ENCODE data around the gene DNAJC5.

The DNAJC5 gene

DNA sequence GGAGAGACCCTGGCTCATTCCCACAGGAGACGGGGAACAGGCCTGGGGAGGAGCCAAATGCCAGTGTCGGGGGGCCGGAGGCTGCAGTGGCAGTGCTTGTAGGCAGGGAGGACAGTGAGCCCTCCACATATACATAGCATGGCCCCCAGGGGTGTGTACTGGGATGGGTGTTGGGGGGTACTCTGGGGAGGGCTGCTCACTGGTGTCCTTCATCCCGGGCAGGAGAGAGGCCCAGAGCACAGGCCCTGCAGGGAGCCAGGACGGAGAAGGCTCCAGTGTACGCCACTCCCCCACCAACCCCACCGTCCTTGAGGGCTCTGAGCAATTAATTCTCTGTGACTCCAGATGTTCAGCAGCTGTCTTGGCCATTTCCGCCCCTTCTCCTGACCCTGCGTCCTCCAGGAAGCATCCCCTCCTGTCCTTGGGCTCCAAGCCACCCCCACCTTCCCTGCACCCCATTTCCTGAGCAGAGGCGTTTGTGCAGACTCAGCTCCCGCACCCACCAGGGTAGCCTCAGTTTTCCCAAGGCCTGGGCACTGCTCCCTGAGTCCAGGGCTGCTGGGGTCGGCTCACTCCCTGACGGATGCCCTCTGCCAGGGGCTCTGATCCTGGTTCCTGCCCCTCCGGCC lies 37.0 kb upstream of the DNAJC5 start:
- TF ChIP-seq, protein P1, sequence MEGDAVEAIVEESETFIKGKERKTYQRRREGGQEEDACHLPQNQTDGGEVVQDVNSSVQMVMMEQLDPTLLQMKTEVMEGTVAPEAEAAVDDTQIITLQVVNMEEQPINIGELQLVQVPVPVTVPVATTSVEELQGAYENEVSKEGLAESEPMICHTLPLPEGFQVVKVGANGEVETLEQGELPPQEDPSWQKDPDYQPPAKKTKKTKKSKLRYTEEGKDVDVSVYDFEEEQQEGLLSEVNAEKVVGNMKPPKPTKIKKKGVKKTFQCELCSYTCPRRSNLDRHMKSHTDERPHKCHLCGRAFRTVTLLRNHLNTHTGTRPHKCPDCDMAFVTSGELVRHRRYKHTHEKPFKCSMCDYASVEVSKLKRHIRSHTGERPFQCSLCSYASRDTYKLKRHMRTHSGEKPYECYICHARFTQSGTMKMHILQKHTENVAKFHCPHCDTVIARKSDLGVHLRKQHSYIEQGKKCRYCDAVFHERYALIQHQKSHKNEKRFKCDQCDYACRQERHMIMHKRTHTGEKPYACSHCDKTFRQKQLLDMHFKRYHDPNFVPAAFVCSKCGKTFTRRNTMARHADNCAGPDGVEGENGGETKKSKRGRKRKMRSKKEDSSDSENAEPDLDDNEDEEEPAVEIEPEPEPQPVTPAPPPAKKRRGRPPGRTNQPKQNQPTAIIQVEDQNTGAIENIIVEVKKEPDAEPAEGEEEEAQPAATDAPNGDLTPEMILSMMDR (IDR thresholded peaks at IDR 0.05; ENCODE audit: control insufficient read depth, insufficient read depth, low read depth, low read length, missing control alignments), result no peak
- no peak overlapping the region for H3K4me3 ChIP-seq (ENCODE audit: control insufficient read depth, low read depth, low read length)
- DNase-seq (ENCODE audit: low read depth), result no peak

DNA sequence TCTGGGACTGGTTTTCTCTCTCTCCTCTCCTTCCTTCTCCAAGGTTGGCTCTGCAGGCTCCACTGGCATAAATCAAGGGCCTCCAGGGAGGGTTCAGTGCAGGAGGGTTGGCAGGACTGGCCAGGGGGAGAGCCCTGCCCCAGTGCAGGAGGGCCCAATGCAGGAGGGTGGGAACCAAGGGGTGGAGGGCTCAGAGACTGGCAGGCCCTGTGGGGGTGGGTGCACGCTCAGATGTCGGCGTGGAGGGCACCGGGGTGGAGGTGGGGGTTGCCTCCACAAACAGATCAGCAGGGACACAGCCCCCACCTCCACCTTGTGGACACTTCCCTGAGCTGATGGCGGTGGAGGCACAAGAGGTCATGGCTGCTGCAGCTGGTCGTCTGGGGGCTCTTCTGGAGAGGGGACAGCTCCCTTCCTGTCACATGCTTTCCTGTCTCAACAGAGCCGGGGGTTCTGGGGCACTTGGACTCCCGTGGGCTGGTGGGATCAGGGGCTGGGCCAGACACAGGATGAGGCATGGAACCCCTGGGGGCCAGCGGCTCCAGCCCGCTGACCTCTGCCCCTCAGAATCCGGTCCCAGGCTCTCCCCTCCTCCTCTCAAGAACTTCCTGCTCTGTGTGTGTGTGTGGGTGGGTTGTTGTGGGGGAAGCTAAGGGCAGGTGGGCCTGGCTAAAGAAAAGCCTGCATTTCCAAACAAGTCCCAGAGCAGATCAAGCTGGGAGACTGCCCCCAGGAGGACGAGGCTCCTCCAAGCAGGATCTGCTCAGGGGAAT lies 36.3 kb upstream of the DNAJC5 start:
- H3K4me3 ChIP-seq (ENCODE audit: control insufficient read depth, low read depth, low read length), result no peak overlapping the region
- DNase-seq (ENCODE audit: low read depth), result no peak
- TF ChIP-seq, protein P1 (IDR thresholded peaks at IDR 0.05; ENCODE audit: control insufficient read depth, insufficient read depth, low read depth, low read length, missing control alignments), result peak; percentile 34

GRCh38 chr20:63859166-63859699 lies 35.7 kb upstream of the DNAJC5 start:
- TF ChIP-seq, protein P1 (IDR thresholded peaks at IDR 0.05; ENCODE audit: control insufficient read depth, insufficient read depth, low read depth, low read length, missing control alignments), result no peak
- H3K4me3 ChIP-seq (ENCODE audit: control insufficient read depth, low read depth, low read length), result no peak overlapping the region
- no peak for DNase-seq (ENCODE audit: low read depth)

DNA sequence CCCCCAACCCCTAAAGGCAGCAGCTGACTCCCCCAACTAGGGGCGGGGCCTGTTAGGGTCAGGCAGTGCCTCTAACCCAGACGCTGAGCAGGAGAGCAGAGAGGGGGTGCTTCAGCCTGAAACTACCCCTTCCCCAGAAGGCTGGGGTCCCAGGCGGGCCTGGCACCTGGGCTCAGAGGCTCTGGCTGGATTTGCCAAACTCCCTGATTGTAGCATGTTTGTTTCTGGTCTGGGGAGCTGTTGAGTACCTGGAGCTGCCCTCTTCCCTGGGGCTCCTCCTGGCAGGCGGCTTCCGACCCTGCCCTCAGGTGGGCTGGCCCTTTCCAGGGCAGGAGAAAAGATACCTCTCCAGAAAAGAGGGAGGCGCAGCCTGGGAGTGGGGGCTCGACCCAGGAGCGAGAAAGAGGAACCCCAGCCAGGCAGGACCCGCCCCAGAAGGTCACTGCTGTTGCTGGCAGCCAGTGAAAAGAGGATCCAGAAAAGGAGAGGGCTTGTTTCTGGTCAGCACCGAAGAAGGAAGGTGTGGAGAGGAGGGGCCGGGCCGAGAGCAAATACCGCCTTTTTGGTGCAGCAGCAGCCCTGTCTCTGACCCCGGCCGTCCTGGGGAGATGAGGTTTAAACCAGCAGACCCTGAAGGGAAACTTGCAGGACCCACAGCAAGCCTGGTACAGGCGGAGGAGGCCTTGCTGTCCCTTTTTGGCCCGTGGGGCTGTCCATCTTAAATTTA lies 34.4 kb upstream of the DNAJC5 start:
- TF ChIP-seq, protein P1 (IDR thresholded peaks at IDR 0.05; ENCODE audit: control insufficient read depth, insufficient read depth, low read depth, low read length, missing control alignments), result no peak
- DNase-seq (ENCODE audit: low read depth), result no peak
- no peak overlapping the region for H3K4me3 ChIP-seq (ENCODE audit: control insufficient read depth, low read depth, low read length)

GRCh38 chr20:63861365-63861934 lies 33.5 kb upstream of the DNAJC5 start, which contains the start of gene ABHD16B:
Gene ABHD16B (plus strand): TSS chr20:63861498. CDS start chr20:63861541, 43 bp downstream.
- no peak within 1 kb of the TSS for H3K4me3 ChIP-seq (ENCODE audit: control insufficient read depth, low read depth, low read length)
- no peak for DNase-seq (ENCODE audit: low read depth)
- TF ChIP-seq, protein P1 (IDR thresholded peaks at IDR 0.05; ENCODE audit: control insufficient read depth, insufficient read depth, low read depth, low read length, missing control alignments), result no peak
